Brain pericyte (primary cell): ENCODE results near the gene ZYG11A.

ENCODE experiments used
- DNase-seq: peaks from one replicate; pipeline ENCODE4 v3.0.0-alpha.2; 2012; ENCODE audit warnings: low read depth, low spot score

ZYG11A gene

DNA sequence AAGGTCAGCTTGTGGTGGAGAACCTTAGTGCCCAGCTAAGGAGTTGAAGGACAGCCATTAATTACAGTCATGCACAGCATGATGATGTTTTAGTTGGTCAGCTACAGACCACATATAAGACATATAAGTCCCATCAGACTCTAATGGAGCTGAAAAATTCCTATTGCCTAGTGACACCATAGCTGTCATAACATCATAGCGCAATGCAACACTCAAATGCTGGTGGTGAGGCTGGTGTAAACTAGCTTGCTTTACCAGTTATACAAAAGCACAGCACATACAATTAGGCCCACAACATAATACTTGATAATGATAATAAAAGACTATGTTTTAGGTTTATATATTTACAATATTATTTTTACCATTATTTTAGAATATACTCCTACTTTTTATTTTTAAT, 75.0 kb downstream of the ZYG11A start:
- DNase-seq = no peak

DNA sequence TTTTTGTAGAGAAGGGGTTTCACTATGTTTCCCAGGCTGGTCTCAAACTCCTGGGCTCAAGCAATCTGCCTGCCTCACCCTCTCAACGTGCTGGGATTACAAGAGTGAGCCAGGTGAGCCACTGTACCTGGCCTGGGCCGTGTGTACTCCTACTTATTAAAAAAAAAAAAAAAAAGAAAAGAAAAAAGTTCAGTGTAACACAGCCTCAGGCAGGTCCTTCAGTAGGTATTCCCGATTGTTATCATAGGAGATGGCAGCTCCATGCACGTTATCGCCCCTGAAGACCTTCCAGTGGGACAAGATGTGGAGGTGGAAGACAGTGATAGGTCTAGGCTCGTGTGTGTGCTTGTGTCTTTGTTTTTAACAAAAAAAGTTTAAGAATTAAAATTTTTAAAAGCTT, 75.6 kb downstream of the ZYG11A start:
- DNase-seq = no peak

DNA sequence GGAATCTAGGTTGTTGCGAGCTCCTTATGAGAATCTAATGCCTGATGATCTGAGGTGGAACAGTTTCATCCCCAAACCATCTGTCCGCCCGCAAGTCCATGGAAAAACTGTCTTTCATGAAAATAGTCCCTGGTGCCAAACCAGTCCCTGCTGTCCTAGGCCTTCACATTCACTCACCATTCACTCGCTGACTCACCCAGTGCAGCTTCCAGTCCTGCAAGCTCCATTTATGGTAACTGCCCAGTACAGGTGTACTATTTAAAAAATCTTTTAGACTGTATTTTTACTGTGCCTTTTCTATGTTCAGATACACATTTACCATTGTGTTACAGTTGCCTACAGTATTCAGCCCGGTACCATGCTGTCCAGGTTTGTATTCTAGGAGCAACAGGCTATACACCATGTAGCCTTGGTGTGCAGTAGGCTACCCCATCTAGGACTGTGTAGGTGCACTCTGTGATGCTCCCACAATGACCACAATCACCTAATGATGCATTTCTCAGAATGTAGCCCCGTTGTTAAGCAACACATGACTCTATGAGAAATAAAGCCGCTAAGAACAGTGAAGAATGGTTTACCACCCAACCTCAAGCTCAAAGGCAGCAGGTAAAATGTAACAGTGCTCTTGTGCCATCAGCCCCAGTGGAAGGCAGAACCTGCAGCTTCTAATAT, 76.6 kb downstream of the ZYG11A start:
- DNase-seq = no peak

DNA sequence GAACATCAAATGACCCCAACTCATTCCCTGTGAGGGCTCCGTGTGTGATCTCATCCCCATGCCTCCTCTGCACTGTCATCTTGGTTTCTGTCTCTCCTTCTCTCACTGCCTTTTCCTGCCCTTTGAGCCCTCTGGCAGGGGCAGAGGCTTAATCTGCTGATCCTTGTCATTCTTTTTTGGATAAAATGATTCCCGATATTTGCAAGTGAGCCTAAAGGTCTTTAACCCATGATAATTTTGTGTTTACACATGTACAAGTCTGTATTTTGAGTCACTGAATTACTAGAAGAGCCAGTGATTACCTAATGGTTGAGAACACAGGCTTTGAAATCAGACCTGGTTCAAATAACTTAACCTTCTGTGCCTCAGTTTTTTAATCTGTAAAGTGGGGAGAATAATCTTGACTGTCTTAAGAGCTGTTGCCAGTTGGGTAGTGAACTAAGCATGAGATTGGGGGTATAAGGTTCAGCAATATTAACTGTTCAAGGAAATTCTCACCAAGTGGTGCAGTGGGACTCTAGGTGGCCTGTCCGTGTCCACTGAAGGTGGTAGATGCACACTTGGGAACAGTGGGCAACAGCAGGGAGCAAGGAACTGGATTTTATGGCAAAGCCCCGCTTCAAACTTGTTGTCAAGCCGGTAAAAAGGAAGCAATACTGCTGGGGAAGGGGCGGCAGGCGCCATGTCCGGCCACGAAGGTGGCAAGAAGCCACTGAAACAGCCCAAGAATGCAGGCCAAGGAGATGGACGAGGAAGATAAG, 77.3 kb downstream of the ZYG11A start:
- no peak for DNase-seq

DNA sequence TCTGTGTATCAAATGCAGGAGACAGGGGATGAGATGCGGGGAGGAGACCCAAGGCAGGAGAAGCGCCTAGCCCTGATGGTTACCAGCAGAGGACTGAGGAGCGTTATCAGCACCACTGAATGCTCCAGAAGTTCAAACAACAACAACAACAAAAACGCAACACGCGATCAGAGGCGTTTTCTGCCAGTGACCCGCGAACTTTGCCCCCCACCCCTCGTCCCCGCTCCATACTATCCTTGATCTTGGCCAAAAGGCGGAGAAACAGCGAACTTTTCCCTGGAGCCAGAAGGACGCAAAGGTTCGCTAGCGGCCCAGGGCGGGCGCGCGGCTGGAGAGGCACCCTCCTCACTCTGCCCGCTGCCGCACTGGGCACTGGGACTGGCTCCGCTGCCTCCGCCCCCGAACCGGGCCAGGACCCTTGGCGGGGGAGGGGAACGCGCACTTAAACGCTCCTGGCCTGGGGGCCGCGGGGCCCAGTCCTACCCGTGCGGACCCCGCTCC, 78.3 kb downstream of the ZYG11A start:
- no peak for DNase-seq

DNA sequence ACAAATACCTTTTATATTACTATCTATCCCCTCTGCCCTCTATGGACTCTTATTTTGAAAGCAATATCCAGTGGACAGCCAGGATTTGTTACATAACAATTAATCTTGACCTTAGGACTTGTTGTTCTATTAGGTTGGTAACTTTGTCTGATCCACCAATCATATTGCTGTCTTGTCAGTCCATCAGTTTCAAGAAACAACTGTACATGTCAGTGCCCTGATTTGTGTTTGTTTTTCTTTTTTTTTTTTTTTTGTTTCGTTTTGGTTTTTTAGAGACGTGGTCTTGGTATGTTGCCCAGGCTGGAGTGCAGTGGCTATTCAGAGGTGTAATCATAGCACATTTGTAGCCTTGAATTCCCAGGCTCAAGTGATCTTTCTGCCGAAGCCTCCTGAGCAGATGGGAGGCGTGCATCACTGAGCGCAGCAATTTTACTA, 83.0 kb downstream of the ZYG11A start:
- no peak for DNase-seq

DNA sequence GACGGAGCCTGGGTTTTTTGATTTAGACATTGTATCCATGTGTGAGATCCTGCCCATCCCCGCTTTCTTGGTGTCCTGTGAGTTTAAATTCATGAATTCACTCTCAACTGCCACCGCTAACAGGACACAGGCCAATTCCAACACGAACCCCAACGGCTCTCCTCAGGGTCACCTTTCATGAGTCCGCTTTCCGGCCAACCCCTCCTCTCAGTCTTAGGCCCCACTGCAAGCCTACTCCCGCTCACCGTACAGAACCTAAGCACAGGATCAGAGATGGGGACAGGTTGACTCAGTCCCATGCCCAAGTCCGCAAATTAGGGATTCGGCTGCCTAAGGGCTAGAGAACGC, 84.3 kb downstream of the ZYG11A start:
- DNase-seq = no peak

DNA sequence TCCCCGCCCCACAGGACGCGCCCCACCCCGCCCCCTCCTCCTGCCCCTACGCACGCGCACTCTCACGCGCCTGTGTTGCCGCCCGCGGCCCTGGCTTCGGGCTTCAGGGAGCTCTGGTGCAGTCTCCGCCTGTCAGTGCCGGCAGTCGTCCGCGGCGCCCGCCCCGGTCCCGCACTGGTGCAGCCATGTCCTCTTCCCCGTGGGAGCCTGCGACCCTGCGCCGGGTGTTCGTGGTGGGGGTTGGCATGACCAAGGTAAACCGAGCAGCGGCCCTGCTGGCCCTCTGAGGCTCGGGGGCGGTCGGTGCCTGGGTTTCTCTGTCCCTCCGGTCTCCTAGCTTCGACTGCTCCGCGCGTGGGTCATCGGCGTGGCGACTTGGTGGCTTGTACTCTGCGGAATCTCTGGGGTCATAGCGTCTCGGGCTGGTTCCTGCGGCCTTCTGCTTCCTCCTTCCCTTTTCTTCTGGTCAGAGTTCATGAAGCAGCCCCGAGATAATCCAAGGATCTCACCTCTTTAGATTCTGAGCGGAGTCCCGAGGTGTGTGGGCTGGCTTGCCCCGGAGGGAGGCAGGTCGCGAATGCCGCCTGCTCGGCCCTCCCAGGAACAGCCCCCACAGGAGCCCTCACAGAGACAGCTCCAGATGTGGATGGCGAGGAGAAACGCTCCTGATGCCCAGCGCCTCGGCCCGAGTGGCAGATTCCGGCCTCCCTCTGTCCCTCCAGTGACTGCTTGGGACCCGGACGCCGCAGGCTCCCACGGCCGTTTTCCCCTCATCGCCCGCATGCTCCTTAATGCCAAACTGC, 84.9 kb downstream of the ZYG11A start, which contains the start of gene SCP2:
SCP2 (plus strand) TSS at position 65 of the 803 bp plus-strand sequence; CDS start at position 186, 121 bp downstream.
- DNase-seq = no peak

DNA sequence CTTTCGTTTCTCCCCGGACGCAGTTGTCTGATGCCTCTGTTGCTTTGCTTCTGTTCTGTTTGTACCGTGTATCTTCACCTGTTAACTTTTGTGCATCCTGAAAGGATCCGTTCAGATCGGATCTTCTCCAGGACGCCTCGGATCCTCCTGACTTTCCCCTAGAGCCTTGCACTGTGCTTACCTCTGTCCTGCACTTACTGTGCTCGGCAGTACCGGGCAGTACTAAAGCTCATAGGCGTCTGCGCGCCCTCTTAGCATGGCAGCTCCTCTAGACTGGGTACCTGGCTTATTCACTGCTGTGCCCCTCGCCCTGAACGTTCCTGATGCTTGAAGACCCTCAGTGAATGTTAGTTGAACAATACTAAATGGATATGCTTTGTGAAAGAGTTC, 85.5 kb downstream of the ZYG11A start:
- no peak for DNase-seq

DNA sequence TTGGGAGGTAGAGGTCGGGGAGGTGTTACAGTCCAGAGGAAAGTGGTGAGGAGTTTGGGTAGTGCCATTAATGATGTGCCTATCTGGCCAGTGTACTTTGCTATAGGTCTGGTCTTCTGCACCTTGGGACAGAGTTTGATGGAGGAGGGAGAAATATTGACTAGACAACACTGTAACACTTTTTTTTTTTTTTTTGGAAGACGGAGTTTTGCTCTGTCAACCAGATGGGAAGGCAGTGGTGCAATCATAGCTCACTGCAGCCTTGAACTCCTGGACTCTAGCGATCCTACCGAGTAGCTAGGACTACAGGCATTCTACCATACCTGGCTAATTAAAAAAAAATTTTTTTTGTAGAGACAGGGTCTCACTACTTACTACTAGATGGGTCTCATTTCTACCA, 86.5 kb downstream of the ZYG11A start:
- no peak for DNase-seq

DNA sequence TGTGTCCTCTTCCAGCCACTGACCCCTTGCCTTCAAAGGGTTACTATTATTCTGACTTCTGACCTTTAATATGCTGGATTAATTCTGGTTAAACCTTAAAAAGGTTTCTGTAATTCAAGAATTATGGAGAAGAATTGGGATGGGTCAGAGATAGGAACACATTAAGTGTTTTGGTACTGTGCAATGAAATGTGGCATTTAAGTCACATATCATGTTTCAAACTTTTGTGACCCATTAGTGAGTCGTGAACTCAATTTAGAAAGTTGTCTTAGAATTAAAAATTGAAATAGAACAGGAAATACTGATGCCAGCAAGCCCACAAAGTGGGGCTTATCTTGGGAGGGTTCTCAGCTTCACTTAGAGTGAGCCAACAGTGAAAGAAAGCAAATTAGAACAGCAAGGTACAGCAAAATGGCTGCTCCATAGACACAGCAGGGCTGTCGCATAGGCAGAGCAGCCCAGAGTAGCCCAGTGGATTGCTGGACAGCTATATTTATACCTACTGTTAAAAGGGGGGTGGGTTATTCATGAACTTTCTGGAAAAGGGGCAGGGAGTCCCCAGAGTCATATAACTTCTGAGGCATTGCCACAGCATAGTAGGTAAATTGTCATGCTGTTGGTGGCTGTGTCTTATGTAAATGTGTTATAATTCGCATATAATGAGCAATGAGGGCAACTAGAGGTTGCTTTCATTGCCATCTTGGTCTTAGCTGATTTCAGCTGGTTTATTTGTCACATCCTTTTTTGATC, 95.0 kb downstream of the ZYG11A start:
- no peak for DNase-seq

DNA sequence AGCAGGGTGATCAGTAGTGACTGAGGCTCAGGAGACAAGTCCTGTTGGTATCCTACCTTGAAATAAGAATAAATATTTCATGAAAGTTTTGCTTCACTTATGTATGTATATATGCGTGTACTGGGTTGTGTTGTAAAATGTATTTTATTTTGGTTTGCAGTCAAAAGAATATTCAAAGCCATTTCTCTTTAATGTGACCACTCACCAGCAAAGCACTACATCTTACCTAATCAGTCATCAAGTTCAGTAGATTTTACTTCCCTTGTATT, 95.6 kb downstream of the ZYG11A start:
- DNase-seq = no peak

DNA sequence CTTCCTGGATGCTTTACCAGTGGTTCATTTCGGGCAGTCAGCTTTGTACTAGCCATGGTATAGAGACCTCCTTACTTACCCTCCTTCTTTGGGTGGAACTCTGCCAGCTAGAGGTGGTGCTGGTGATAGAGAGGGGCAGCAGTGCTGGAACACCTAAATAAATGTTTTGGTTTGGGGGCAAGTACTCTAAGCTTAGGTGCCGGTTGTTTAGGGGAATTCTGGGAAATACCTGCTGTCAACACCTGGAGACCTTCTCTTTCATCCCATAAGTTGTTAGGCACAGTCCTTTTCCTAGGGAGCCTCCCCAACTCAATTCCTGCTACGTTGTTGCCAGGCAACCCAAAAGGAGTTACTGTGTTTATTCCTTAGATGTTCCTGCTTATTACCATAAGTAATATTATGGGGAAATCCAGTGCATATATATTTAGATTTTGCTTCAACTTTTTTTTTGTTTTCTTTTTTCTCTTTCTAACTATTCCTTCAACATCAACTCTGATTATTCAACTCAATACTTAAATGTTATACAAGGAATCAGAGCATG, 101.4 kb downstream of the ZYG11A start:
- no peak for DNase-seq

DNA sequence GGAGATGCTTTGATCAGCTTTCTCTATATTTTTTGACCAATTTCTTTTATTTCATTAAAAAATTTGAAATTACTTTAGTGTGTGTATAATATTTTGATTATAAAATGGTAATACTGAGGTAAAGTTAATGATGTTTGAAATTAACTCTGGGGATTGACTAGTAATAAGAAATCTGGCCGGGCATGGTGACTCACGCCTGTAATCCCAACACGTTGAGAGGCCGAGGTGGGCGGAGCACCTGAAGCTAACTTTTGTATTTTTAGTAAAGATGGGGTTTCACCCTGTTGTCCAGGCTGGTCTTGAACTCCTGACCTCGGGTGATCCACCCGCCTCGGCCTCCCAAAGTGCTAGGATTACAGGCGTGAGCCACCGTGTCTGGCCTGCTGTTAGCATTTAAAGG, 102.0 kb downstream of the ZYG11A start:
- no peak for DNase-seq
